Measurements from ENCODE around the gene AHCTF1. TPM values are rescaled to one million over a fixed set of nuclear protein-coding genes. Genes with fewer than 3 reads are reported as not detected.
A peak's percentile ranks its signal among the peaks of the same experiment; 100 is the strongest.

The AHCTF1 gene, protein sequence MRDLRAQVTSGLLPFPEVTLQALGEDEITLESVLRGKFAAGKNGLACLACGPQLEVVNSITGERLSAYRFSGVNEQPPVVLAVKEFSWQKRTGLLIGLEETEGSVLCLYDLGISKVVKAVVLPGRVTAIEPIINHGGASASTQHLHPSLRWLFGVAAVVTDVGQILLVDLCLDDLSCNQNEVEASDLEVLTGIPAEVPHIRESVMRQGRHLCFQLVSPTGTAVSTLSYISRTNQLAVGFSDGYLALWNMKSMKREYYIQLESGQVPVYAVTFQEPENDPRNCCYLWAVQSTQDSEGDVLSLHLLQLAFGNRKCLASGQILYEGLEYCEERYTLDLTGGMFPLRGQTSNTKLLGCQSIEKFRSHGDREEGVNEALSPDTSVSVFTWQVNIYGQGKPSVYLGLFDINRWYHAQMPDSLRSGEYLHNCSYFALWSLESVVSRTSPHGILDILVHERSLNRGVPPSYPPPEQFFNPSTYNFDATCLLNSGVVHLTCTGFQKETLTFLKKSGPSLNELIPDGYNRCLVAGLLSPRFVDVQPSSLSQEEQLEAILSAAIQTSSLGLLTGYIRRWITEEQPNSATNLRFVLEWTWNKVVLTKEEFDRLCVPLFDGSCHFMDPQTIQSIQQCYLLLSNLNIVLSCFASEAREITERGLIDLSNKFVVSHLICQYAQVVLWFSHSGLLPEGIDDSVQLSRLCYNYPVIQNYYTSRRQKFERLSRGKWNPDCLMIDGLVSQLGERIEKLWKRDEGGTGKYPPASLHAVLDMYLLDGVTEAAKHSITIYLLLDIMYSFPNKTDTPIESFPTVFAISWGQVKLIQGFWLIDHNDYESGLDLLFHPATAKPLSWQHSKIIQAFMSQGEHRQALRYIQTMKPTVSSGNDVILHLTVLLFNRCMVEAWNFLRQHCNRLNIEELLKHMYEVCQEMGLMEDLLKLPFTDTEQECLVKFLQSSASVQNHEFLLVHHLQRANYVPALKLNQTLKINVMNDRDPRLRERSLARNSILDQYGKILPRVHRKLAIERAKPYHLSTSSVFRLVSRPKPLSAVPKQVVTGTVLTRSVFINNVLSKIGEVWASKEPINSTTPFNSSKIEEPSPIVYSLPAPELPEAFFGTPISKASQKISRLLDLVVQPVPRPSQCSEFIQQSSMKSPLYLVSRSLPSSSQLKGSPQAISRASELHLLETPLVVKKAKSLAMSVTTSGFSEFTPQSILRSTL (N-terminal part only)
- total RNA-seq: 10 to 100 TPM; 63.0 to 77.9 TPM
- total RNA-seq: 159 to 185 reads per million in 2 donors

DNA sequence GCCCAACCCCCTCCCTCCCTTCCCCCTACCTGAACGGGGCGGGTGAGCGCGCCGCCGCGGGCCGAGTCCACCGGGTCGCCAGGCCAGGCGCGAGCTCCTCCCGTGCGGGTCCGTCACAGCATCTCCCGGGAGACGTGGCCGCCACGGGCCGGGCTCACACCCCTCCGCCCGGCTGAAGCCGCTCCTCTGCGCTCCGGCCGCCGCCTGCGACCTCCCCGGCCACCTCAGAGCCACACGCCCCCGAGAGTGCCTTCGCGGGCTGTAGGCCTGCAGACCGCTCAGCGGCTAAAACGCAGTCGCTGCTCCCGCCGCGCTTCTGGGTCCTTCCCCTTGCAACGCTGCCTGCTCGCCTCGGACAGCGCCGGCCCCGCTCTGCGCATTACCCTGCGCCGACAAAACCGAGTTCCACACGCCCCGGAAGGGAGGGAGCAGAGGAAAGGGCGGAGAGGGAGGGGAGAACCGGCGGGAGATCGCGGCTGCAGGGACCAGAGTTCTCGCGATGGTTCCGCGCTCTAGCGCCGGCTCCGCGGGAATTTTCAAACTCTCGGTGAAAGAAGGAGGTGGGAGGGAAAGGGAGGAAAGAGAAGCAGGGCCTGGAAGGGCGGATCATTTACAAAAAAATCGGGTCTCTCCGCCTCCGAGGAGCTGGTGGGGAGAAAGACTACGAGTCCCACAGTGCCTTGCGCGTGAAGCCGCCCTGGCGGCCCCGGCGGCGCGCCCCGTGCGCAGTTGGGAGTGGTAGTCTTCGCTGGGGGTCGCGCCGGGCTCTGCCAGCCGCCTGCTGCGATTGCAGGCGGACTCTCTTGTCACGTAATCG is at the start of gene AHCTF1:
TSS of gene AHCTF1 (minus strand) at position 400 of the 817 bp plus-strand sequence. CDS start 13,578 bp downstream, outside the sequence.
- peaks cover 4% of the 10 kb centered on the region for H3K36me3 Mint-ChIP-seq (ENCODE audit: low read depth)
- peak; percentile 91 for ATAC-seq
- peaks cover 32% of the 10 kb centered on the region for H3K4me1 Mint-ChIP-seq
- no peaks in the 10 kb centered on the region for H3K27me3 Mint-ChIP-seq
- no peaks in the 10 kb centered on the region for H3K9me3 ChIP-seq (ENCODE audit: control insufficient read depth, low read length, poor library complexity, severe bottlenecking)
- H3K27ac Mint-ChIP-seq: peak within 1 kb of the TSS; percentile 90
- peak within 1 kb of the TSS; percentile 98 for H3K4me3 Mint-ChIP-seq
- peak; percentile 87 to 92 (median 88) for DNase-seq

DNA sequence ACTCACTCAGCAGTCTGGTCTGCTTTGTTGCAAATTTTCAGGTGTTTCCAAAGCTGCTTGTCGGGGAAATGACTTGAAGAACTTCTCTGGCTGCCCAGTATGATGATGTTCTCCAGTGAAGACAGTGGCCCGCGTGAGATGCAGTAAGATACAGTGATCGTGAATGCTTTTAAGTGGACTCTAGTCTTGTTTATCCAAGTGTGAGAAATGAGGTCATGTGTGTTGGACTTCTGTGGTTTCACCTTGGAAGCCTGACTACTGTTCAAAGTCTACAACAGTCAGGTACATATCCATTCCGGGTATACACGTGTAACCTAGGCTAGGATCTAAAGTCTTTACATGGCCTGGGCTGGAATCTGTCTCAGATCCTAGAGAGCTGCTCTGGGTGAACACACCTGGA is 47.0 kb upstream of the AHCTF1 start:
- Mint-ChIP-seq H3K27ac (no peak overlapping the region), H3K27me3 (peaks cover 9% of the 10 kb centered on the region), H3K4me3 (no peak overlapping the region), H3K36me3 (ENCODE audit: low read depth) (no peaks in the 10 kb centered on the region), H3K4me1 (no peaks in the 10 kb centered on the region)
- ATAC-seq (no peak), DNase-seq (no peak)
- no peaks in the 10 kb centered on the region for H3K9me3 ChIP-seq (ENCODE audit: control insufficient read depth, low read length, poor library complexity, severe bottlenecking)

DNA sequence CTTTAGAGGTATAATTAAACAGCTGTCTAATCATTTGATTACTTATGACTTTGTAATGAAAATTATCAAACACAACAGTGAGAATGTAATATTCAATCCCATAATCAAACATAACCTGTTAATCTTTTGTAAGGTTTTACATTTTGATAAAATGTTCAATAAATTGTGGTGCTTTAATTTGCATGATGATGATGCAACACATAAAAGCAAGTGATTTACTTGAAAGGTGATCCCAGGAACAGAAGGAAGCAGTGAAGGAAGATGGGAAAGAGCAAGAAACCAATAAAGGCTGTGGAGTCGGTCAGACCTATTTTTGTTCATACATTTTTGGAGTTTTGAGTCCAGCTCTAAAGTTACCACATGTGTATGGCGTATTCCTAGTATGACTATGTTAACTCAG is 46.5 kb upstream of the AHCTF1 start:
- peaks cover 9% of the 10 kb centered on the region for H3K27me3 Mint-ChIP-seq
- H3K27ac Mint-ChIP-seq: no peak overlapping the region
- DNase-seq (no peak), ATAC-seq (no peak)
- no peaks in the 10 kb centered on the region for H3K4me1 Mint-ChIP-seq
- no peaks in the 10 kb centered on the region for H3K36me3 Mint-ChIP-seq (ENCODE audit: low read depth)
- H3K9me3 ChIP-seq (ENCODE audit: control insufficient read depth, low read length, poor library complexity, severe bottlenecking): no peaks in the 10 kb centered on the region
- H3K4me3 Mint-ChIP-seq: no peak overlapping the region

DNA sequence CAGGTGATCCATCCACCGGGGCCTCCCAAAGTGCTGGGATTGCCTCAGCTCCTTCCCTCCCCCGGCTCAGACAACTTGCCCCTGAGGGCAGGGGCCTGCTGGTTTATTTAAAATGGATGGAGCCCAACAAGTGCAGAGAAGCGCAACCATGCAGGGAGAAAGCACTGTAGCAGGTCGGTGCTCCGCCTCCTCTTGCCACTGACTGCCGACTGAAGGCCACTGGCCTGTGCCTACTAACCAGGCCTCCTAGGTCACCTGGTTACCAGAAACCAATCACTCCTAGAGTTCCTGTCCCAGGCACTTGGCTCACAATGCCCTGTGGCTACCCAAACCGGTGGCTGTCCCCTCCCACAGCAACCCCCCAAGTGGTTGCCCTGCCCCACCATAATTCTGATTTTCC is 40.2 kb upstream of the AHCTF1 start:
- no peaks in the 10 kb centered on the region for H3K9me3 ChIP-seq (ENCODE audit: control insufficient read depth, low read length, poor library complexity, severe bottlenecking)
- DNase-seq (no peak), ATAC-seq (no peak)
- Mint-ChIP-seq H3K27me3 (peaks cover 9% of the 10 kb centered on the region), H3K36me3 (ENCODE audit: low read depth) (peaks cover 3% of the 10 kb centered on the region), H3K4me1 (no peaks in the 10 kb centered on the region), H3K27ac (no peak overlapping the region), H3K4me3 (no peak overlapping the region)

DNA sequence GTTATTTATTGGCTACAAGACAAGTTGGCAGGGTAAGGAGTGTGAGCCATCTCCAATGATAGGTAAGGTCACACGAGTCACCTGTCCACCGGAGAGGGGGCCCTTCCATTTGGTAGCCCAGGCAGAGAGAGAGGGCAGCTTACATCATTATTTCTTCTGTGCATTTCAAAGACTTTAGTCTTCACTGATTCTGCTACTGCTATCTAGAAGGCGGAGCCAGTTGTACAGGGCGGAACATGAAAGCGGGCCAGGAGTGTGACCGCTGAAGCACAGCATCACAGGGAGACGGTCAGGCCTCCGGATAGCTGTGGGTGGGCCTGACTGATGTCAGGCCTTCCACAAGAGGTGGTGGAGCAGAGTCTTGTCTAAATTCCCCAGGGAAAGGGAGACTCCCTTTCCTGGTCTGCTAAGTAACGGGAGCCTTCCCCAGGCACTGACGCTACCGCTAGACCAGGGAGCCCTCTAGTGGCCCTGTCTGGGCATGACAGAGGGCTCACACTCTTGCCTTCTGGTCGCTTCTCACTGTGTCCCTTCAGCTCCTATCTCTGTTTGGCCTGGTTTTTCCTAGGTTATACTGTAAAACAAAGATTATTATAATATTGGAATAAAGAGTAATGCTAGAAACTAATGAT is 39.5 kb upstream of the AHCTF1 start:
- H3K27ac Mint-ChIP-seq: no peak overlapping the region
- peaks cover 9% of the 10 kb centered on the region for H3K27me3 Mint-ChIP-seq

DNA sequence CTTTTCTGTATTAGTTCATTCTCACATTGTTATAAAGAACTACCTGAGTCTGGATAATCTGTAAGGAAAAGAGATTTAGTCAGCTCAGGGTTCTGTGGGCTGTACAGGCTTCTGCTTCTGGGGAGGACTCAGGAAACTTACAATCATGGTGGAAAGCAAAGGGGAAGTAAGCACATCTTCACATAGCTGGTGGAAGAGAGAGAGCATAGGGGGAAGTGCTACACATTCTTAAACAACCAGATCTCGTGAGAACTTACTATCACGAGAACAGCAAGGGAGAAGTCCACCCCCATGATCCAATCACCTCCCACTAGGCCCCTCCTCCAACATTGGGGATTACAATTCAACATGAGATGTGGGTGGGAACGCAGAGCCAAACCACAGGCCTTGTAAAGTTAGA is 37.9 kb upstream of the AHCTF1 start:
- H3K36me3 Mint-ChIP-seq (ENCODE audit: low read depth): peaks cover 3% of the 10 kb centered on the region
- H3K9me3 ChIP-seq (ENCODE audit: control insufficient read depth, low read length, poor library complexity, severe bottlenecking): no peaks in the 10 kb centered on the region
- DNase-seq (no peak), ATAC-seq (no peak)
- H3K27ac Mint-ChIP-seq: no peak overlapping the region
- no peaks in the 10 kb centered on the region for H3K27me3 Mint-ChIP-seq
- H3K4me3 Mint-ChIP-seq: no peak overlapping the region
- no peaks in the 10 kb centered on the region for H3K4me1 Mint-ChIP-seq

More for the DNA sequence above, 39.5 kb upstream of the AHCTF1 start:
- H3K9me3 ChIP-seq (ENCODE audit: control insufficient read depth, low read length, poor library complexity, severe bottlenecking): no peaks in the 10 kb centered on the region
- peaks cover 3% of the 10 kb centered on the region for H3K36me3 Mint-ChIP-seq (ENCODE audit: low read depth)
- H3K4me1 Mint-ChIP-seq: no peaks in the 10 kb centered on the region
- H3K4me3 Mint-ChIP-seq: no peak overlapping the region
- DNase-seq (peak in 1 of 3 donors; percentile 30), ATAC-seq (no peak)

DNA sequence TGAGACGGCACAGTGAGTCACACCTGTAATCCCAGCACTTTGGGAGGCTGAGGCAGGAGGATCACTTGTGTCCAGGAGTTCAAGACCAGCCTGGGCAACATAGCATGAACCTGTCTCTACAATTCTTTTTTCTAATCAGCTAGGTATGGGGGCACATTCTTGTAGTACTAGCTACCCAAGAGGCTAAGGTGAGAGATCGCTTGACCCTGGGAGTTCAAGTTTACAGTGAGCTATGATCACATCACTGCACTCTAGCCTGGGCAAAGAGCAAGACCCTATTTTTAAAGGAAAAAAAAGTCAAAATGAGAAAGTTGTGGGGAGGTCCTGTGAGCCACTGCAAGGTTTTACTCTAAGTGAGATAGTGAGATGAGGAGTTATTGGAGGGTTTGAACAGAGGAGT is 34.8 kb upstream of the AHCTF1 start:
- H3K9me3 ChIP-seq (ENCODE audit: control insufficient read depth, low read length, poor library complexity, severe bottlenecking): no peaks in the 10 kb centered on the region
- Mint-ChIP-seq H3K4me1 (no peaks in the 10 kb centered on the region), H3K4me3 (no peak overlapping the region), H3K27me3 (peaks cover 13% of the 10 kb centered on the region), H3K36me3 (ENCODE audit: low read depth) (peaks cover 5% of the 10 kb centered on the region), H3K27ac (no peak overlapping the region)
- DNase-seq: no peak
- no peak for ATAC-seq

DNA sequence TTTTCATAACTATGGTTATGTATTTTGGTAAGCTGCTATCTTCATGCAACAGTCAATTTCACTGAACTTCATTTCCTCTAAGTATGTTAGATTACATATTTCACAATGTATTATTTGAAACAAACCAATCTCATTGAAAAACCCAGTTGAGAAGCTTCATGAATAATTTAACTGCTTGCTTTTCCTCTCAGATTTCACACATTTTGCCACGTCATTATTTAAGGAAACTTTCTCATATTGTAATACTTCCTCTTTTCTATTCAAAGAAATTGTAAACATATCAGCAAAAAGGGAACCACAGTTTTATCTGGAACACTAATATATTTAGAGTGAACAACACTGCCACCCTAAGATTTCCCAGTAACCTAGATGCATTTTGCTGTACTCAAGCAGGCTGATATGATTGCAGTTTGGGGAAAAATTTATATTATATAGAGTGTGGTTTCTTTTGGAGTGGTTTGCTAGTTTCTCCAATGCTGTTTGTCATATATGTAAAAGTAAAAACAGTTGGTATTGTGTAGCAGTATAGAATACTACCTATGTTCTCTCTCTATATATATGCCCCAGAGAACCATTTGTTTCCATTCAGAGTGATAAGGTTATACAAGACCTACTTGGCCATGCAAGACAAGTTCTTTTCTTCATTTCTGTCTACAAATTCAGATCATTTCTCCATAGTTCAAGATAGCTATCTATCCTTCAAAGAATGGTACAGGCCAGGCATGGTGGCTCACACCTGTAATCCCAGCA is 28.4 kb upstream of the AHCTF1 start:
- H3K36me3 Mint-ChIP-seq (ENCODE audit: low read depth): peaks cover 2% of the 10 kb centered on the region
- H3K4me3 Mint-ChIP-seq: no peak overlapping the region
- no peak overlapping the region for H3K27ac Mint-ChIP-seq
- DNase-seq (no peak), ATAC-seq (peak; percentile 44)
- H3K27me3 Mint-ChIP-seq: peaks cover 16% of the 10 kb centered on the region
- H3K9me3 ChIP-seq (ENCODE audit: control insufficient read depth, low read length, poor library complexity, severe bottlenecking): no peaks in the 10 kb centered on the region
- peaks cover 2% of the 10 kb centered on the region for H3K4me1 Mint-ChIP-seq

DNA sequence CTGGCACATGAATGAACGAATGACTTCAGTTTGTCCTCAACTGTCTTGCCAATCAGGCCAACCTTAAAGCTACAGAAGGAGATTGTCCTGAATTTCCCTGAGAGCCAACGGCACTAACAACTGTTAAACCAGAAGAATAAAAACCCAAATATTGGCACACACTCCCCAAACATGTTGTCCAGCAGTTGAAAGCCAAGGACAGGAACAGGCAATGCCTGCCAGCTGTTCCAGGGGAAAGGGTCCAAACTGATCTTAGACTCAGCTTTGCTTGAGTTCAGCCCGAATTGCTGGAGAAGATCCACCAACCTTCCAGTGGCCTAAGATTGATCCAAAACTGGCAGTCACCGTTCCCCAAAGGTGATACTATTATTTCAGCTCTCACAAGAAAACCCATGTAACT is 22.4 kb upstream of the AHCTF1 start:
- no peak overlapping the region for H3K27ac Mint-ChIP-seq
- H3K4me1 Mint-ChIP-seq: no peaks in the 10 kb centered on the region
- H3K27me3 Mint-ChIP-seq: no peaks in the 10 kb centered on the region
- ATAC-seq: no peak
- H3K36me3 Mint-ChIP-seq (ENCODE audit: low read depth): no peaks in the 10 kb centered on the region
- no peaks in the 10 kb centered on the region for H3K9me3 ChIP-seq (ENCODE audit: control insufficient read depth, low read length, poor library complexity, severe bottlenecking)
- DNase-seq: no peak
- no peak overlapping the region for H3K4me3 Mint-ChIP-seq

DNA sequence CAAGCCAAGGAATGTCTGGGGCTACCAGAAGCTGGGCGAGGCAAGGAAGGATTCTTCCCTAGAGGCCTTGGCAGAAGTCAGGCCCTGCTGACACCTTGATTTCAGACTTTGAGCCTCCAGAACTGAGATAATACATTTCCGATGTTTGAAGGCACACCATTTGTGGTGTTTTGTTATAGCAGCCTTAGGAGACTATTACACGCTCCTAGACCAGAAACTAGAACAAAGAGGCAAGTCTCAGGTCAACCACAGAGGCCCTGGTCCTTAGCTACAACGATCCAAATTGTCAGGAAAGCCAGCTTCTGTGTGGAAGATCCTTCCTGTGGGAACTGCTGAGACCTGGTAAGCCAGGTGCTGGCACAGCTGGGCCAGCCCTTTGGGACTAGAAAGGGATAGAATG is 19.7 kb upstream of the AHCTF1 start:
- no peaks in the 10 kb centered on the region for H3K9me3 ChIP-seq (ENCODE audit: control insufficient read depth, low read length, poor library complexity, severe bottlenecking)
- no peak for ATAC-seq
- Mint-ChIP-seq H3K4me1 (no peaks in the 10 kb centered on the region), H3K27me3 (no peaks in the 10 kb centered on the region), H3K27ac (no peak overlapping the region), H3K36me3 (ENCODE audit: low read depth) (no peaks in the 10 kb centered on the region), H3K4me3 (no peak overlapping the region)
- DNase-seq: no peak

DNA sequence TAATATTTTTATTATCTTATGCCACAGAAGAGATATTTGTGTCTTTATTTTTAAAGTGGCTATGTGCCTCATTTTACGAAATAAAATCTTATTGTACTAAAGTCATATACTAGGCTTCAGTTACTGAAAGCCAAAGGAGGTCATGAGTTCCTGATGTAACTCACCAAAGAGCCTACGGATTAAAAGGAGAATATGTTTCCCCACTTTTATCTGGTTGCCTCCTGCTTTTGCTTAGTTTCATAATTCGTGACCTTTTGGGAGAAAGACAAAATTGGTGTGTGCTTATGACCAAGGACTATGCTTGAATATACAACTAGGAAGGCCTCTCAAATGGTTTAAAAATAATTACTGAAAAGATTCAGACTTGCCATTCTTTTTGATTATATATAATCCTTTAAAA is 18.2 kb upstream of the AHCTF1 start:
- no peaks in the 10 kb centered on the region for H3K36me3 Mint-ChIP-seq (ENCODE audit: low read depth)
- H3K27me3 Mint-ChIP-seq: no peaks in the 10 kb centered on the region
- H3K27ac Mint-ChIP-seq: no peak overlapping the region
- ATAC-seq: no peak
- H3K4me3 Mint-ChIP-seq: no peak overlapping the region
- H3K9me3 ChIP-seq (ENCODE audit: control insufficient read depth, low read length, poor library complexity, severe bottlenecking): no peaks in the 10 kb centered on the region
- no peak for DNase-seq
- no peaks in the 10 kb centered on the region for H3K4me1 Mint-ChIP-seq

Data from T-helper 17 cell (primary cell).